Activated T-helper 1 cell treated with Interleukin-2 at 50 U/mL for 16 hours (primary cell): ENCODE measurements around the gene ZNF423.
A peak's percentile ranks its signal among the peaks of the same experiment; 100 is the strongest.

Experiments used
- DNase-seq: peaks from one replicate; pipeline ENCODE4 v3.0.0-alpha.2; 2020; ENCODE audit warnings: low read depth

Gene ZNF423

GRCh38 chr16:49869731-49870130 is 13.8 kb upstream of the ZNF423 start:
- DNase-seq: no peak

- no peak for DNase-seq
Observed at GRCh38 chr16:49867796-49868668, 12.1 kb upstream of the ZNF423 start.

GRCh38 chr16:49867234-49867633 is 11.3 kb upstream of the ZNF423 start:
- DNase-seq: no peak

- no peak for DNase-seq
Observed at GRCh38 chr16:49866595-49867071, 10.7 kb upstream of the ZNF423 start.

GRCh38 chr16:49862694-49863093 is 6.8 kb upstream of the ZNF423 start:
- no peak for DNase-seq

- no peak for DNase-seq
Observed at GRCh38 chr16:49861299-49861698, 5.4 kb upstream of the ZNF423 start.

GRCh38 chr16:49860593-49860992 is 4.7 kb upstream of the ZNF423 start:
- DNase-seq: no peak

- no peak for DNase-seq
Observed at GRCh38 chr16:49859125-49859811, 3.4 kb upstream of the ZNF423 start.

GRCh38 chr16:49858200-49859124 is 2.5 kb upstream of the ZNF423 start:
- no peak for DNase-seq

- DNase-seq: no peak
Observed at GRCh38 chr16:49857423-49858181, 1.7 kb upstream of the ZNF423 start.

- DNase-seq: no peak
Observed at GRCh38 chr16:49856672-49857330, 889 bp upstream of the ZNF423 start.

- DNase-seq: peak; percentile 41
Observed at GRCh38 chr16:49855280-49855821, 561 bp downstream of the ZNF423 start.

GRCh38 chr16:49854796-49855203 is 1.1 kb downstream of the ZNF423 start:
- DNase-seq: no peak

GRCh38 chr16:49854188-49854795 is 1.6 kb downstream of the ZNF423 start:
- no peak for DNase-seq

GRCh38 chr16:49852279-49852678 is 3.6 kb downstream of the ZNF423 start:
- DNase-seq: no peak

GRCh38 chr16:49851468-49851787 is 4.5 kb downstream of the ZNF423 start:
- DNase-seq: no peak

- DNase-seq: no peak
Observed at GRCh38 chr16:49850558-49851467, 5.1 kb downstream of the ZNF423 start.

- DNase-seq: no peak
Observed at GRCh38 chr16:49849754-49850108, 6.2 kb downstream of the ZNF423 start.

GRCh38 chr16:49849037-49849753 is 6.7 kb downstream of the ZNF423 start:
- DNase-seq: no peak
